HCT116 (cell line): Measurements from ENCODE around the gene SPON1.

ENCODE experiments used
- CEBPB ChIP-seq: IDR thresholded peaks from 2 replicates; pipeline ENCODE4 v1.6.1; 2012; ENCODE audit warnings: low read depth
- CTCF ChIP-seq, 3 experiments: fragments of 200-600 bp in 1 of 3; sonication (generic) in 1 of 3; IDR thresholded peaks in 2 of 3; conservative IDR thresholded peaks in 1 of 3; 2 replicates each; pipeline ENCODE4 v1.5.1; 2012 to 2017; ENCODE audit warnings: low read depth in 2 of 3, low read length in 2 of 3, antibody characterized with exemption in 1 of 3, borderline replicate concordance in 1 of 3, control low read depth in 1 of 3, mild to moderate bottlenecking in 1 of 3, mixed read lengths in 1 of 3, mixed run types in 1 of 3, moderate library complexity in 1 of 3; ENCODE audit not compliant: insufficient read depth in 1 of 3
- ELF1 ChIP-seq: IDR thresholded peaks from 2 replicates; pipeline ENCODE4 v1.6.1; 2012; ENCODE audit warnings: low read depth, borderline replicate concordance
- EZH2phosphoT487 ChIP-seq: fragments of 200-600 bp; IDR thresholded peaks from 2 replicates; pipeline ENCODE4 v1.6.1; 2018; ENCODE audit warnings: antibody characterized with exemption, borderline replicate concordance
- FOSL1 ChIP-seq: IDR thresholded peaks from 2 replicates; pipeline ENCODE4 v1.6.1; 2012; ENCODE audit warnings: low read depth
- JUND ChIP-seq: IDR thresholded peaks from 2 replicates; pipeline ENCODE4 v1.6.1; 2012
- POLR2A ChIP-seq: IDR thresholded peaks from 2 replicates; pipeline ENCODE4 v1.7.0; 2011; ENCODE audit warnings: borderline replicate concordance; ENCODE audit not compliant: insufficient read depth, insufficient read length; ENCODE audit errors: extremely low read depth
- RAD21 ChIP-seq: IDR thresholded peaks from 2 replicates; pipeline ENCODE4 v1.6.1; 2012; ENCODE audit warnings: low read depth, mild to moderate bottlenecking
- REST ChIP-seq: IDR thresholded peaks from 2 replicates; pipeline ENCODE4 v1.6.1; 2012; ENCODE audit warnings: low read depth
- ZNF274 ChIP-seq: fragments of 200-500 bp; sonication (Bioruptor generic); IDR thresholded peaks from 2 replicates; pipeline ENCODE4 v1.6.1; 2014; ENCODE audit warnings: mild to moderate bottlenecking, low read depth, low read length, inconsistent platforms

- TF ChIP-seq FOSL1 (no peak), CTCF (IDR thresholded peaks at IDR 0.05 in 2 of 3, conservative IDR thresholded peaks at IDR 0.05 in 1 of 3; ENCODE audit: borderline replicate concordance in 1 of 3, insufficient read depth in 1 of 3, low read depth in 2 of 3, low read length in 2 of 3) (no peak), POLR2A (no peak), REST (no peak), JUND (no peak), ELF1 (no peak), ZNF274 (no peak), EZH2phosphoT487 (no peak), RAD21 (no peak), CEBPB (no peak)
Measured at GRCh38 chr11:14182833-14183364, 220.4 kb downstream of the SPON1 start.
